Measurements from ENCODE around the gene ATP1A2.

Gene ATP1A2

GRCh38 chr1:160186246-160186645, 70.7 kb downstream of the ATP1A2 start:
- no peak for DNase-seq

GRCh38 chr1:160186729-160187128, 71.2 kb downstream of the ATP1A2 start:
- no peak for DNase-seq

GRCh38 chr1:160187407-160187806, 71.8 kb downstream of the ATP1A2 start:
- no peak for DNase-seq

GRCh38 chr1:160188341-160188740, 72.8 kb downstream of the ATP1A2 start:
- no peak for DNase-seq

GRCh38 chr1:160189649-160190625, 74.4 kb downstream of the ATP1A2 start, which contains the start of gene CASQ1:
Gene CASQ1 (plus strand): TSS chr1:160190575. CDS start chr1:160190752, 177 bp downstream.
- DNase-seq: no peak

- no peak for DNase-seq
Observed at GRCh38 chr1:160191756-160192155, 76.2 kb downstream of the ATP1A2 start.

GRCh38 chr1:160192234-160192633, 76.7 kb downstream of the ATP1A2 start:
- no peak for DNase-seq

Measured in cortex of kidney (tissue), 1 donor.